ENCODE results near the gene MAML2. TPM values are rescaled to one million over a fixed set of nuclear protein-coding genes. Genes with fewer than 3 reads are reported as not detected.

MAML2 gene
- total and polyA plus RNA-seq, 4 donors = 0.56 to 2.1 (median 1.4) TPM

DNA sequence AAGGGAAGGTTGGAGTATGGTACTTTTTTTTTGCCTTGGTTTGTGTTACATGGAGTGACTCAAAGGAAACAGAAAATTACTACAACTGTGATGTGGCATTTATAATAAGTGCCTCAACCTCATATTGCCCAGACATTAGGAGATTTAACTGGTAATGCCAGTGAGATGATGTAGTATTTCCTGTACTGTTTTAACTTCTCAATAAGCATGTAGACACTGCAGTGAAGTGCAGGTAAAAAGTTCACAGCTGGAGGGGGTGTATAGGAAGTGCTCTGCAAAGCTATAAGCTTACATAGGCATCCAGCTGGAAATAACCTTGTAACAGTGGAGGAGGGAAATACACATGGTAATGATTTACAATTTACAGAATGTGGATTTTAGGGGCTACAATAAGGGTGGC lies 280.9 kb downstream of the MAML2 start (continued):
- TF ChIP-seq, protein P1, sequence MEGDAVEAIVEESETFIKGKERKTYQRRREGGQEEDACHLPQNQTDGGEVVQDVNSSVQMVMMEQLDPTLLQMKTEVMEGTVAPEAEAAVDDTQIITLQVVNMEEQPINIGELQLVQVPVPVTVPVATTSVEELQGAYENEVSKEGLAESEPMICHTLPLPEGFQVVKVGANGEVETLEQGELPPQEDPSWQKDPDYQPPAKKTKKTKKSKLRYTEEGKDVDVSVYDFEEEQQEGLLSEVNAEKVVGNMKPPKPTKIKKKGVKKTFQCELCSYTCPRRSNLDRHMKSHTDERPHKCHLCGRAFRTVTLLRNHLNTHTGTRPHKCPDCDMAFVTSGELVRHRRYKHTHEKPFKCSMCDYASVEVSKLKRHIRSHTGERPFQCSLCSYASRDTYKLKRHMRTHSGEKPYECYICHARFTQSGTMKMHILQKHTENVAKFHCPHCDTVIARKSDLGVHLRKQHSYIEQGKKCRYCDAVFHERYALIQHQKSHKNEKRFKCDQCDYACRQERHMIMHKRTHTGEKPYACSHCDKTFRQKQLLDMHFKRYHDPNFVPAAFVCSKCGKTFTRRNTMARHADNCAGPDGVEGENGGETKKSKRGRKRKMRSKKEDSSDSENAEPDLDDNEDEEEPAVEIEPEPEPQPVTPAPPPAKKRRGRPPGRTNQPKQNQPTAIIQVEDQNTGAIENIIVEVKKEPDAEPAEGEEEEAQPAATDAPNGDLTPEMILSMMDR (IDR thresholded peaks at IDR 0.05; ENCODE audit: low read depth, low read length, missing input control) = no peak

- no peak for DNase-seq (ENCODE audit: low spot score)
- 83% methylated on average over 3 of the region's 3 CpGs for WGBS
- H3K4me3 ChIP-seq (ENCODE audit: low read depth in 1 of 3, low read length in 3 of 3) = no peak overlapping the region
- TF ChIP-seq ZBTB33 (IDR thresholded peaks at IDR 0.05) (no peak), JUND (IDR thresholded peaks at IDR 0.05) (no peak), HNF4A (conservative IDR thresholded peaks at IDR 0.05) (no peak), SP1 (IDR thresholded peaks at IDR 0.05) (no peak), TAF1 (conservative IDR thresholded peaks at IDR 0.05) (no peak), NR2F2 (IDR thresholded peaks at IDR 0.05) (no peak)
- TF ChIP-seq, protein P2, sequence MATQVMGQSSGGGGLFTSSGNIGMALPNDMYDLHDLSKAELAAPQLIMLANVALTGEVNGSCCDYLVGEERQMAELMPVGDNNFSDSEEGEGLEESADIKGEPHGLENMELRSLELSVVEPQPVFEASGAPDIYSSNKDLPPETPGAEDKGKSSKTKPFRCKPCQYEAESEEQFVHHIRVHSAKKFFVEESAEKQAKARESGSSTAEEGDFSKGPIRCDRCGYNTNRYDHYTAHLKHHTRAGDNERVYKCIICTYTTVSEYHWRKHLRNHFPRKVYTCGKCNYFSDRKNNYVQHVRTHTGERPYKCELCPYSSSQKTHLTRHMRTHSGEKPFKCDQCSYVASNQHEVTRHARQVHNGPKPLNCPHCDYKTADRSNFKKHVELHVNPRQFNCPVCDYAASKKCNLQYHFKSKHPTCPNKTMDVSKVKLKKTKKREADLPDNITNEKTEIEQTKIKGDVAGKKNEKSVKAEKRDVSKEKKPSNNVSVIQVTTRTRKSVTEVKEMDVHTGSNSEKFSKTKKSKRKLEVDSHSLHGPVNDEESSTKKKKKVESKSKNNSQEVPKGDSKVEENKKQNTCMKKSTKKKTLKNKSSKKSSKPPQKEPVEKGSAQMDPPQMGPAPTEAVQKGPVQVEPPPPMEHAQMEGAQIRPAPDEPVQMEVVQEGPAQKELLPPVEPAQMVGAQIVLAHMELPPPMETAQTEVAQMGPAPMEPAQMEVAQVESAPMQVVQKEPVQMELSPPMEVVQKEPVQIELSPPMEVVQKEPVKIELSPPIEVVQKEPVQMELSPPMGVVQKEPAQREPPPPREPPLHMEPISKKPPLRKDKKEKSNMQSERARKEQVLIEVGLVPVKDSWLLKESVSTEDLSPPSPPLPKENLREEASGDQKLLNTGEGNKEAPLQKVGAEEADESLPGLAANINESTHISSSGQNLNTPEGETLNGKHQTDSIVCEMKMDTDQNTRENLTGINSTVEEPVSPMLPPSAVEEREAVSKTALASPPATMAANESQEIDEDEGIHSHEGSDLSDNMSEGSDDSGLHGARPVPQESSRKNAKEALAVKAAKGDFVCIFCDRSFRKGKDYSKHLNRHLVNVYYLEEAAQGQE (IDR thresholded peaks at IDR 0.05) = no peak
- peaks cover 0 to 4% (median 0%) of the 10 kb centered on the region in 4 donors for H3K27me3 ChIP-seq (ENCODE audit: control insufficient read depth in 4 of 4, insufficient read depth in 4 of 4, low read length in 3 of 4)
- no peaks in the 10 kb centered on the region for H3K4me1 ChIP-seq (ENCODE audit: control insufficient read depth in 4 of 4, insufficient read depth in 4 of 4, low read length in 3 of 4)
- no peaks in the 10 kb centered on the region for H3K36me3 ChIP-seq (ENCODE audit: control insufficient read depth in 4 of 4, insufficient read depth in 3 of 4, low read depth in 1 of 4, low read length in 3 of 4)
- H3K9me3 ChIP-seq (ENCODE audit: control insufficient read depth in 4 of 4, low read length in 3 of 4) = no peaks in the 10 kb centered on the region
- H3K9ac ChIP-seq (ENCODE audit: low read depth in 1 of 2, low read length in 2 of 2) = no peak overlapping the region
- no peak overlapping the region for H3K27ac ChIP-seq (ENCODE audit: low read depth in 1 of 2, low read length in 2 of 2)
Observed at GRCh38 chr11:96061730-96062129, 281.3 kb downstream of the MAML2 start.

- Histone ChIP-seq H3K27me3 (ENCODE audit: control insufficient read depth in 4 of 4, insufficient read depth in 4 of 4, low read length in 3 of 4) (peaks cover 0 to 4% (median 0%) of the 10 kb centered on the region in 4 donors), H3K4me3 (ENCODE audit: low read depth in 1 of 3, low read length in 3 of 3) (no peak overlapping the region), H3K27ac (ENCODE audit: low read depth in 1 of 2, low read length in 2 of 2) (no peak overlapping the region), H3K9me3 (ENCODE audit: control insufficient read depth in 4 of 4, low read length in 3 of 4) (no peaks in the 10 kb centered on the region), H3K4me1 (ENCODE audit: control insufficient read depth in 4 of 4, insufficient read depth in 4 of 4, low read length in 3 of 4) (no peaks in the 10 kb centered on the region), H3K36me3 (ENCODE audit: control insufficient read depth in 4 of 4, insufficient read depth in 3 of 4, low read depth in 1 of 4, low read length in 3 of 4) (no peaks in the 10 kb centered on the region), H3K9ac (ENCODE audit: low read depth in 1 of 2, low read length in 2 of 2) (no peak overlapping the region)
- WGBS = 88% methylated on average over 2 of the region's 2 CpGs
- TF ChIP-seq, protein P3, sequence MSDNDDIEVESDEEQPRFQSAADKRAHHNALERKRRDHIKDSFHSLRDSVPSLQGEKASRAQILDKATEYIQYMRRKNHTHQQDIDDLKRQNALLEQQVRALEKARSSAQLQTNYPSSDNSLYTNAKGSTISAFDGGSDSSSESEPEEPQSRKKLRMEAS (IDR thresholded peaks at IDR 0.05) = no peak
- TF ChIP-seq FOXA2 (IDR thresholded peaks at IDR 0.05) (no peak), RAD21 (IDR thresholded peaks at IDR 0.05) (no peak), ZBTB33 (IDR thresholded peaks at IDR 0.05) (no peak), TAF1 (conservative IDR thresholded peaks at IDR 0.05) (no peak), YY1 (IDR thresholded peaks at IDR 0.05) (no peak), HNF4A (conservative IDR thresholded peaks at IDR 0.05) (no peak), GABPA (IDR thresholded peaks at IDR 0.05 in 1 of 2, conservative IDR thresholded peaks at IDR 0.05 in 1 of 2) (no peak), RXRA (IDR thresholded peaks at IDR 0.05) (no peak), SP1 (IDR thresholded peaks at IDR 0.05) (no peak)
- no peak for DNase-seq (ENCODE audit: low spot score)
Observed at GRCh38 chr11:96061069-96061468, 281.9 kb downstream of the MAML2 start.

Data from liver (tissue), 9 donors.